ENCODE data around the gene TBC1D9B. TPM values are rescaled to one million over a fixed set of nuclear protein-coding genes. Genes with fewer than 3 reads are reported as not detected.

Gene TBC1D9B
- total RNA-seq, 3 donors from 2014 or later: 82.7 to 91.8 (median 88.6) TPM

DNA sequence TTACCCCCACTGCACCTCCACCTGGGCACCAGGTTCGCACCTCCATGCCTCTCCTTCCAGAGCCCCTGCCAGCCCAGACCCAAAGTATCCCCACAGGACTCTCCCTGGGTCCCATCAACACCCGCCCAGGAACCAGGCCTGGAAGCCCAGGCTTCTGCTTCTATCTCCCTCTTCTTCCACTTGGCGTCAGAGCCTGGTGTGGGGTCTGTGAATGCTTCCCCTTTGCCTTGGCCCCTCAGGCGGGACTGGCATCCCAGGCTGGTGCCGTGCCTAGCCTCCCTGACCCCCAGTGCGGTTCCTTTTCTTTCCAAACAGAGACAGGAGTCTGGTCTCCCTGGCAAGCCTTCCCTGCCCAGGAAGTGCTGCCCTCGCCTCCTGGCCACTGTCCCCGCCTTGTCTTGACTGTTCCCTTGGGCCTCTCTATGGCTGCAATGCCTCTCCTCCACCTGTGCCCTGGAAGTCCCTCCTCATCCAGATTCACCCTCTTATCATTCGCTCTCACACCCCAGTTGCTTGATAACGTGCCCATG, 7.8 kb upstream of the TBC1D9B start:
- no peaks in the 10 kb centered on the region for H3K4me1 Mint-ChIP-seq (ENCODE audit: low read depth)

DNA sequence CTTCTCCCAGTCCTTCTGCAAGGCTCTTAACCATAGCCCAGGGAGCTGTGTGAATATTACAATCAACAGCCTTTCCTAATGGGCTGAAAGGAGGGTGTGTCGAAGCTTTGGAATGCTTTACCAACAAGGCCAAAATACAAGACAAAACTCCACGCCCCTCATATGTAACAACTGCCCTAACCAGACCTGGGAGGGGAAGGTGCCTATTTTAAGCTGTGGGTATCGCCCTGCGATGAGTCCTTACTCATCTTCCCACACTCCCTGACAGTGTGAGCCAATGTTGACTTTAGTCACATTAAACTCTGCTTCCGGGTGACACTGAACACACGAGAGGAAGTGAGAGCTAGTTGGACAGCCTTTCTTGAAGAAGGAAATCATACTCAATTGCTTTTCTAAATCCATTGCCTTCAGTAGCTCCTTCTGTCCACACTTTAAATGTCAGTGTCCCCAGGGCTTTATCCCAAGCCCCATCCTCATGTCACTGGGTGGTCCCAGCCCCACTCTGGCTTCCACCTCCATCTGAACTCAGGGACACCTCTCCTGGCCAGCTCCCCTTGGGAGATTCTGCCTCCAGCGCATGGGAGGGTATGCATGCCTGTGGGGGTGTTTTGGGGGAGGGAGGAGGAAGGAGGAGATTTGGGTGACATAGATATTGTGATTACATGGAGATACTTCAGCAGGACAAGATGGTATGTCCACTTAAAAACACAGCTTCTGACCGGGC, 6.5 kb upstream of the TBC1D9B start:
- Mint-ChIP-seq H3K27me3 (ENCODE audit: low read depth) (peaks cover 12% of the 10 kb centered on the region), H3K9me3 (no peaks in the 10 kb centered on the region), H3K4me3 (no peak overlapping the region), H3K4me1 (ENCODE audit: low read depth) (peaks cover 2% of the 10 kb centered on the region), H3K36me3 (ENCODE audit: insufficient read depth) (no peaks in the 10 kb centered on the region)
- ATAC-seq: peak in 1 of 2 donors; percentile 80
- no peak for DNase-seq

More for the DNA sequence above, 7.8 kb upstream of the TBC1D9B start:
- H3K27me3 Mint-ChIP-seq (ENCODE audit: low read depth): peaks cover 16% of the 10 kb centered on the region
- DNase-seq (no peak), ATAC-seq (no peak)
- no peaks in the 10 kb centered on the region for H3K9me3 Mint-ChIP-seq
- no peaks in the 10 kb centered on the region for H3K36me3 Mint-ChIP-seq (ENCODE audit: insufficient read depth)
- H3K4me3 Mint-ChIP-seq: no peak overlapping the region

DNA sequence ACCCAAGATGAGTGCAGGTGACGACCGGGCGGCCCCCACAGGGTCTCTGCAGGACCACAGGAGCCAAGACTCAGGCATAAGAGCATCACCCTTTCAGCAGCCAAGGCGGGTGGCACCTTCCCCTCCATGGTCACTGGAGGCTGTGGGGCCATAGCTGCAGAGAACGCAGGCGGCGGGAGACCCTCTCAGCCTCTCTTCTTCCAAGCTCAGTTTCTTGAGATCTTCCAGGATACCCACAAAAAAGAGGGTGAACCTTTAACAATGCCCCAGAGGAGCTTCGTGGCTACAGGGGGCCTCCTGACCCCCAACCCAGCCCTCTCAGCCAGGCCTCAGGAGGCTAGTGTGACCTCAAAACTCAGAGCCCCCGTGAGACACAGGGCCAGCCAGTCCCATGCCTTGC, 5.8 kb upstream of the TBC1D9B start:
- no peaks in the 10 kb centered on the region for H3K9me3 Mint-ChIP-seq
- DNase-seq: no peak
- no peak overlapping the region for H3K4me3 Mint-ChIP-seq
- H3K4me1 Mint-ChIP-seq (ENCODE audit: low read depth): peaks cover 6% of the 10 kb centered on the region
- H3K36me3 Mint-ChIP-seq (ENCODE audit: insufficient read depth): no peaks in the 10 kb centered on the region
- ATAC-seq: no peak
- peaks cover 9% of the 10 kb centered on the region for H3K27me3 Mint-ChIP-seq (ENCODE audit: low read depth)

GRCh38 chr5:179912951-179913350, 5.3 kb upstream of the TBC1D9B start:
- ATAC-seq (no peak), DNase-seq (no peak)
- Mint-ChIP-seq H3K9me3 (no peaks in the 10 kb centered on the region), H3K27me3 (ENCODE audit: low read depth) (peaks cover 6% of the 10 kb centered on the region), H3K4me1 (ENCODE audit: low read depth) (peaks cover 8% of the 10 kb centered on the region), H3K4me3 (no peak overlapping the region), H3K36me3 (ENCODE audit: insufficient read depth) (no peaks in the 10 kb centered on the region)

- Mint-ChIP-seq H3K4me1 (ENCODE audit: low read depth) (peaks cover 9% of the 10 kb centered on the region), H3K27me3 (ENCODE audit: low read depth) (peaks cover 6% of the 10 kb centered on the region), H3K4me3 (no peak overlapping the region), H3K36me3 (ENCODE audit: insufficient read depth) (no peaks in the 10 kb centered on the region), H3K9me3 (no peaks in the 10 kb centered on the region)
- DNase-seq (no peak), ATAC-seq (no peak)
Measured at GRCh38 chr5:179912386-179912785, 4.7 kb upstream of the TBC1D9B start.

DNA sequence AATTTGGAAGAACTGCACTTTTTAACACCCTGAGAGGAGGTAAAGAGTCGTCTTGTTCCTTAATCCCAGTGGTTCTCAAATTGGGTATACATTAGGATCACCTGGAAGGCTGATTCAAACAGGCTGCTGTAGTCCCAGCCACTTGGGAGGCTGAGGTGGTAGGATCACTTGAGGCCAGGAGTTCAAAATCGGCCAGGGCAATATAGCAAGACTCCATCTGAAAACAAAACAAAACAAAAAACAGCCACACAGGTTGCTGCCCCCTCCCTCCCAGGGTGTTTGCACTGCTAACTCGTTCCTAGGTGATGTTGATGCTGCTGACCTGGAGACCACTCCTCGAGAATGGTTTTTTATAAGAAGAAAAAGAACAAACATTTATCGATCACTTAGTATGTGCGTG, 1.5 kb upstream of the TBC1D9B start:
- DNase-seq (no peak), ATAC-seq (no peak)
- H3K27me3 Mint-ChIP-seq (ENCODE audit: low read depth): no peaks in the 10 kb centered on the region
- no peaks in the 10 kb centered on the region for H3K9me3 Mint-ChIP-seq
- H3K36me3 Mint-ChIP-seq (ENCODE audit: insufficient read depth): peaks cover 6% of the 10 kb centered on the region
- peaks cover 23% of the 10 kb centered on the region for H3K4me1 Mint-ChIP-seq (ENCODE audit: low read depth)
- H3K4me3 Mint-ChIP-seq: peak overlapping the region; percentile 46

DNA sequence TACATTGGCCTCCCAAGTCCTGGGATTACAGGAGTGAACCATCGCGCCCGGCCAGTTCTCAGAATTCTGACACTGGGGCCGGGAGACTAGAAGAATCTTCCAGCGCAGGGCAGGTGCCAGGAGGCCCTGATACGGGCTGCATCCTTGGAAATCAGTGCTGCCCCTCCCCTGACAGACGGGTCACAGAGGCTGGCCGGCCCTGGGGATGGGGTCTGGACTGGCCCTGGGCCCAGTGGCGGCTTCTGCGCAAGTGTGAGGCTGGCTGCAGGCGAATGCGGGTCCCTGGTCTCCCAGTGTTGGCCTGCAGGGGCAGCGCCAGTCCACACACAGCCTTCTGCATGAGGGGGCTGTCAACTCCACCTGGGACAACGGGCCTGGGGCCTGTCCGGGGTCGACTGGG, 831 bp upstream of the TBC1D9B start:
- DNase-seq (no peak), ATAC-seq (no peak)
- peaks cover 6% of the 10 kb centered on the region for H3K36me3 Mint-ChIP-seq (ENCODE audit: insufficient read depth)
- peak overlapping the region; percentile 79 for H3K4me3 Mint-ChIP-seq
- no peaks in the 10 kb centered on the region for H3K27me3 Mint-ChIP-seq (ENCODE audit: low read depth)
- peaks cover 25% of the 10 kb centered on the region for H3K4me1 Mint-ChIP-seq (ENCODE audit: low read depth)
- no peaks in the 10 kb centered on the region for H3K9me3 Mint-ChIP-seq

- Mint-ChIP-seq H3K4me3 (peak overlapping the region; percentile 87), H3K9me3 (no peaks in the 10 kb centered on the region), H3K4me1 (ENCODE audit: low read depth) (peaks cover 25% of the 10 kb centered on the region), H3K36me3 (ENCODE audit: insufficient read depth) (peaks cover 6% of the 10 kb centered on the region), H3K27me3 (ENCODE audit: low read depth) (no peaks in the 10 kb centered on the region)
- peak; percentile 12 for DNase-seq
- peak; percentile 7 to 15 for ATAC-seq
Measured at GRCh38 chr5:179906795-179907555, 722 bp downstream of the TBC1D9B start.

GRCh38 chr5:179906294-179906794, 1.4 kb downstream of the TBC1D9B start:
- Mint-ChIP-seq H3K4me3 (peak overlapping the region; percentile 87), H3K9me3 (no peaks in the 10 kb centered on the region), H3K27me3 (ENCODE audit: low read depth) (no peaks in the 10 kb centered on the region), H3K4me1 (ENCODE audit: low read depth) (peaks cover 25% of the 10 kb centered on the region), H3K36me3 (ENCODE audit: insufficient read depth) (peaks cover 8% of the 10 kb centered on the region)
- ATAC-seq (no peak), DNase-seq (no peak)

- no peaks in the 10 kb centered on the region for H3K9me3 Mint-ChIP-seq
- no peaks in the 10 kb centered on the region for H3K27me3 Mint-ChIP-seq (ENCODE audit: low read depth)
- peaks cover 25% of the 10 kb centered on the region for H3K4me1 Mint-ChIP-seq (ENCODE audit: low read depth)
- ATAC-seq (no peak), DNase-seq (no peak)
- no peak overlapping the region for H3K4me3 Mint-ChIP-seq
- H3K36me3 Mint-ChIP-seq (ENCODE audit: insufficient read depth): peaks cover 8% of the 10 kb centered on the region
Measured at GRCh38 chr5:179905161-179905560, 2.5 kb downstream of the TBC1D9B start.

DNA sequence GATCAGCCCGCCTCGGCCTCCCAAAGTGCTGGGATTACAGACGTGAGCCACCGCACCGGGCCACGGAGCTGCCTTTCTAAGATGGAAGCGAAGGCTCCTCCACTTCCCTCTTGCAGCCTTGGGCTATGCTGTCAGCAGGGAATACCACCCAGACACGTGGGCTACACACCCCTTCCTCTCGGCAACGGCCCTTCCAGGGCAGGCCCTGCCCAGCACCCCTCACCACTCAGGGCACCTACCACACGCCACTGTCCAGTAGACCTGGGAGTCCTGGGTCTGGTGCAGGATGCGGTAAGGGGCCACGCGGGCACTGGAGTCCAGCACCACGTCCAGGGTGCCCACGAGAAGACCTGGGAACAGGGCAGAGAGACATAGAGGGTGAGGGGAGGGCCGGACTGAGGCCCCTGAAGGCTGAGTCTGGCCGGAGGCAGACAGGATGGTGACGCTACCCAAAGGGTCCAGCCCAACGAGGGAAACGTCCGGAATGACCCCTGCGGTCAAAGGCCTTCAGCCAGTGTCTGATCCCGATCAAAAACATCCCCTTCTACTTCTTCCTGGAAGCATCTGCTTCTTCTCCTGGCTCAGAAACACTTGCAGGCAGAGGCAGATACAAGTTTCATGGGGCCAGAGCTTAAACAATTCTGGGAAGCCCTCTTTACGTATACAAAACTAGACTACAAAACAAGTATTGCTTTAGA, 3.1 kb downstream of the TBC1D9B start:
- Mint-ChIP-seq H3K4me1 (ENCODE audit: low read depth) (peaks cover 23% of the 10 kb centered on the region), H3K9me3 (no peaks in the 10 kb centered on the region), H3K4me3 (no peak overlapping the region), H3K27me3 (ENCODE audit: low read depth) (no peaks in the 10 kb centered on the region), H3K36me3 (ENCODE audit: insufficient read depth) (peaks cover 8% of the 10 kb centered on the region)
- DNase-seq (no peak), ATAC-seq (no peak)

GRCh38 chr5:179902763-179903158, 4.9 kb downstream of the TBC1D9B start:
- H3K9me3 Mint-ChIP-seq: no peaks in the 10 kb centered on the region
- H3K4me1 Mint-ChIP-seq (ENCODE audit: low read depth): peaks cover 16% of the 10 kb centered on the region
- no peak overlapping the region for H3K4me3 Mint-ChIP-seq
- no peaks in the 10 kb centered on the region for H3K27me3 Mint-ChIP-seq (ENCODE audit: low read depth)
- DNase-seq (no peak), ATAC-seq (no peak)
- peaks cover 16% of the 10 kb centered on the region for H3K36me3 Mint-ChIP-seq (ENCODE audit: insufficient read depth)

DNA sequence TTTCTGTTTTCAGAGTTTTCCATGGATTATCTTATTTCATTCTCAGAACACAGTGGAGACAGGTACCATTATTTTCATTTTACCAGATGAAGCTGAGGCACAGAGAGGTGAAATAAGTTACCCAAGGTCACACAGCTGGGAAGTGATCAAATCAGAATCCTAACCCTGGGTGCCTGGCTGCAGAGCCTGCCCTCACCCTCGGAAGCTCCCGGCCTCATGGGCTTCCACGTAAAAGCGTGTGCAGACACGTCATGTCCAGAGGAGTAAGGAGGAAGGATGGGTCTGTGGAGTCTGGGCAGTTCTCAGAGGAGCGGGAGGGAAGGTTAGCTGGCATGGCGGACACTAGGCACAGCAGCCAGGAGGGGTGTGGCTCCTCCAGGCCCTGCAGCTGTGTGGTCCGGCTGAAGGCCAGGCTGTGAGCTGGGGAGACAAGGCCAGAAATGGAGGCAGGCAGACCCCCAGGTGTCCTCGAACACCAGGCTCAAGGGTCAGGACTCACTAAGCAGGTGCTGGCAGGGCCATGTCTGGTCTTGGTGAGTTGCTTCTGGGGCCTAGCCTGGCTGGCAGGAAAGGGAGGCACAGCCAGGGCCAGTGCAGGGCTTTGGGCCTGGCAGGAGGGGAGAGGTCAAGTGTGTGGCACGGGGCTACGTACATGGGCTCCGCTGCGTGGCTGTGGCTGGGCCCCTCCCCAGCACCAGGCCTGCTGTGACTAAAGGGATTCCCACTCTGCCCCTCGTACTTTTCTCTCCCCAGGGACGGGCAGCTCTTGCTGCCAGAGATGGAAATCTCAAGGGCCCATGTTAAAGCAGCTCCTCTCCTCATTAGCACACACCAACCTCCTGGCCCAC, 5.6 kb downstream of the TBC1D9B start:
- DNase-seq (no peak), ATAC-seq (no peak)
- H3K36me3 Mint-ChIP-seq (ENCODE audit: insufficient read depth): peaks cover 20% of the 10 kb centered on the region

More for the DNA sequence above, 5.6 kb downstream of the TBC1D9B start:
- Mint-ChIP-seq H3K9me3 (no peaks in the 10 kb centered on the region), H3K4me3 (no peak overlapping the region), H3K27me3 (ENCODE audit: low read depth) (no peaks in the 10 kb centered on the region), H3K4me1 (ENCODE audit: low read depth) (peaks cover 16% of the 10 kb centered on the region)

Measured in activated T-cell treated with anti-CD3 and anti-CD28 coated beads, Interleukin-2, amount 50 U/mL, for 4 hours (primary cell).